Osteoblast (primary cell): ENCODE measurements around the gene LRRN4. TPM values are rescaled to one million over a fixed set of nuclear protein-coding genes. Genes with fewer than 3 reads are reported as not detected.

Source experiments
- DNase-seq: peaks from one replicate; pipeline ENCODE4 v3.0.0; 2011; ENCODE audit warnings: low spot score, mixed read lengths; ENCODE audit not compliant: insufficient read length; ENCODE audit errors: missing footprints
- H2AFZ ChIP-seq: 2 replicates; pipeline ENCODE4 v1.6.0; 2011; ENCODE audit warnings: mild to moderate bottlenecking, low read length
- H3K27ac ChIP-seq: 2 replicates; pipeline ENCODE4 v1.5.1; 2011; ENCODE audit warnings: mild to moderate bottlenecking, low read depth, low read length, moderate library complexity
- H3K27me3 ChIP-seq: 2 replicates; pipeline ENCODE4 v1.6.0; 2012; ENCODE audit warnings: mild to moderate bottlenecking, control low read depth, inconsistent platforms, low read length, moderate library complexity; ENCODE audit not compliant: insufficient read depth
- H3K36me3 ChIP-seq: 2 replicates; pipeline ENCODE4 v1.5.1; 2011; ENCODE audit warnings: mild to moderate bottlenecking, low read length, control low read depth, moderate library complexity; ENCODE audit not compliant: insufficient read depth
- H3K4me1 ChIP-seq: 2 replicates; pipeline ENCODE4 v1.5.1; 2011; ENCODE audit warnings: mild to moderate bottlenecking, low read length, control low read depth, moderate library complexity; ENCODE audit not compliant: insufficient read depth
- H3K4me2 ChIP-seq: 2 replicates; pipeline ENCODE4 v1.6.0; 2011; ENCODE audit warnings: mild to moderate bottlenecking, low read length; ENCODE audit not compliant: insufficient read depth
- H3K4me3 ChIP-seq: fragments of 200-600 bp; sonication (generic); 3 replicates; pipeline ENCODE4 v1.5.1; 2012; ENCODE audit warnings: mild to moderate bottlenecking, low read length, inconsistent platforms; ENCODE audit not compliant: insufficient read depth
- H3K79me2 ChIP-seq: 2 replicates; pipeline ENCODE4 v1.6.0; 2012; ENCODE audit warnings: mild to moderate bottlenecking, low read length, control low read depth, inconsistent platforms; ENCODE audit not compliant: insufficient read depth
- H3K9me3 ChIP-seq: 2 replicates; pipeline ENCODE4 v1.5.1; 2011; ENCODE audit warnings: low read depth, low read length, control low read depth
- H4K20me1 ChIP-seq: 2 replicates; pipeline ENCODE4 v1.6.0; 2012; ENCODE audit warnings: mild to moderate bottlenecking, low read length, control low read depth; ENCODE audit not compliant: insufficient read depth
- CTCF ChIP-seq: IDR thresholded peaks from 2 replicates; pipeline ENCODE4 v1.5.1; 2011; ENCODE audit warnings: mild to moderate bottlenecking, low read depth, low read length, moderate library complexity; ENCODE audit errors: extremely low read depth
- total RNA-seq: library from RNA; depleted of rRNA; stranded (reverse); fragments of >200 nt; gene quantifications from 2 replicates; pipeline ENCODE4 v1.2.3, GENCODE V29; 2012

Gene LRRN4
- total RNA-seq, 1 donor, result not detected

DNA sequence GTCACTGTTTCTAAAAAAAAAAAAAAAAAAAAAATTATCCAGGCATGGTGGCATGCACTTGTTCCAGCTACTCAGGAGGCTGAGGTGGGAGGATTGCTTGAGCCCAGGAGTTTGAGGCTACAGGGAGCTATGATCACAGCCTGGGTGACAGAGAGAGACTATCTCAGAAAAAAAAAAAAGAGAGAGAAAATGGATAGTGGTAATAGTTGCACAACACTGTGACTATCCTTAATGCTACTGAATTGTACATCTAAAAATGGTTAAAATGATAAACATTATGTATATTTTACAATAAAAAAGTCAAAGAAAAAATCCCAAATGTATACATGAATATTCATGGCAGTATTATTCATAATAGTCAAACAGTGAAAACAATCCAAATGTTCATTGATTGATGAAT lies 46.0 kb upstream of the LRRN4 start:
- H4K20me1 ChIP-seq, result no peaks in the 10 kb centered on the region
- DNase-seq, result no peak
- H3K4me1 ChIP-seq, result peaks cover 4% of the 10 kb centered on the region
- H3K36me3 ChIP-seq, result no peaks in the 10 kb centered on the region
- H3K9me3 ChIP-seq, result no peaks in the 10 kb centered on the region
- no peaks in the 10 kb centered on the region for H3K79me2 ChIP-seq
- no peak overlapping the region for H3K4me3 ChIP-seq
- no peak for TF ChIP-seq CTCF
- no peak overlapping the region for H3K27ac ChIP-seq
- H3K4me2 ChIP-seq, result no peak overlapping the region
- H3K27me3 ChIP-seq, result no peaks in the 10 kb centered on the region
- H2AFZ ChIP-seq, result no peak overlapping the region

GRCh38 chr20:6095409-6095808 lies 41.5 kb upstream of the LRRN4 start:
- Histone ChIP-seq H3K79me2 (no peaks in the 10 kb centered on the region), H3K4me1 (no peaks in the 10 kb centered on the region), H3K9me3 (no peaks in the 10 kb centered on the region), H3K36me3 (no peaks in the 10 kb centered on the region), H2AFZ (no peak overlapping the region), H3K27me3 (no peaks in the 10 kb centered on the region), H3K27ac (no peak overlapping the region), H4K20me1 (no peaks in the 10 kb centered on the region), H3K4me2 (no peak overlapping the region), H3K4me3 (no peak overlapping the region)
- no peak for TF ChIP-seq CTCF
- no peak for DNase-seq

GRCh38 chr20:6094565-6094964 lies 40.7 kb upstream of the LRRN4 start:
- H3K79me2 ChIP-seq, result no peaks in the 10 kb centered on the region
- no peaks in the 10 kb centered on the region for H3K4me1 ChIP-seq
- no peak overlapping the region for H3K4me3 ChIP-seq
- DNase-seq, result no peak
- H3K36me3 ChIP-seq, result no peaks in the 10 kb centered on the region
- H3K27me3 ChIP-seq, result no peaks in the 10 kb centered on the region
- no peaks in the 10 kb centered on the region for H3K9me3 ChIP-seq
- no peaks in the 10 kb centered on the region for H4K20me1 ChIP-seq
- H2AFZ ChIP-seq, result no peak overlapping the region
- no peak overlapping the region for H3K27ac ChIP-seq
- H3K4me2 ChIP-seq, result no peak overlapping the region
- TF ChIP-seq CTCF, result no peak

DNA sequence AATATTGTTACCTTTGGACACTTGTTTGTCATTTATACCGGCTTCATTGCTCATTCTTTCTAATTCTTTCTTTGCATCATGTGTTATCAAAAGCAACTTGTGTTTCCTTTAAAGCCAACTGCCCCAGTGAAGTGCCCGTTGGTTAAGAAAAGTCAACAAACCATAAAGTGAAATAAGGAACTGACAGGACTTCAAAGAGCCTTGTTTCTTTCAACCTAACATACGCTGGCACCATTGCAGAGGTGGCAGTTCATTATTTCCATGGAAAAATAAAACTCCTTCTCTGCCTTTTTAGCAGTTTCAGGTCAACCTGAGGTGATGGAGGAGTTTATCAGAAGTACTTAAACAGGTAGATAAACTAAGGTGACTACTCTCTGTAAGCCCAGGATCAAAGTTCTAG lies 40.2 kb upstream of the LRRN4 start:
- no peaks in the 10 kb centered on the region for H3K4me1 ChIP-seq
- H2AFZ ChIP-seq, result no peak overlapping the region
- no peak overlapping the region for H3K4me2 ChIP-seq
- no peaks in the 10 kb centered on the region for H3K27me3 ChIP-seq
- H3K4me3 ChIP-seq, result no peak overlapping the region
- no peaks in the 10 kb centered on the region for H4K20me1 ChIP-seq
- no peak for DNase-seq
- no peak overlapping the region for H3K27ac ChIP-seq
- no peaks in the 10 kb centered on the region for H3K79me2 ChIP-seq
- no peak for TF ChIP-seq CTCF
- no peaks in the 10 kb centered on the region for H3K9me3 ChIP-seq
- H3K36me3 ChIP-seq, result no peaks in the 10 kb centered on the region
